ELF-1 (cell line): ENCODE measurements around the gene CD1B.
A peak's percentile ranks its signal among the peaks of the same experiment; 100 is the strongest.
"Not testable (repeated sequence)": the region's sequence is repeated elsewhere in the genome, so short reads cannot be mapped to it uniquely, and the experiment has no call there.

Experiments used
- DNase-seq: peaks from one replicate; pipeline ENCODE4 v3.0.0-alpha.2; 2016; ENCODE audit warnings: low read depth, low spot score

Gene CD1B

GRCh38 chr1:158331481-158332150 lies at the start of gene CD1B:
Gene CD1B (minus strand): TSS chr1:158331531. CDS start chr1:158331423, 108 bp downstream.
- no peak for DNase-seq

DNA sequence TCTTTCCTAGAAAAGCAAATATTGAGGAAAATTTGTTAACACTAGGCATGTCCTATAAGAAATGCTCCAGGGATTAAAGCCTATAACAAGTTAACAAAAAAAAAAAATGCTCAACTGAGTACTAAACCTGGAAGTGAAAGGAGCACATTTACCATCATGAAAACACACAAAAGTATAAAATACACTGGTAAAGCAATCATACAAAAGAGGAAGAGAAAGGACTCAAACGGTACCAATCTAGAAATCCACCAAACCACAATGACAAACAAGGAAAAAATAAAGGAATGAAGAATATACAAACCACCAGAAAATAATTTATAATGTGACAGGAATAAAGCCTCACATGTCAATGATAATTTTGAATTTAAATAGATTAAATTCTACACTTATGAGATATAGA lies 43.5 kb upstream of the CD1B start:
- DNase-seq, result no peak

- DNase-seq, result not testable (repeated sequence)
These were observed 42.8 kb upstream of the CD1B start for GRCh38 chr1:158374101-158374500.

DNA sequence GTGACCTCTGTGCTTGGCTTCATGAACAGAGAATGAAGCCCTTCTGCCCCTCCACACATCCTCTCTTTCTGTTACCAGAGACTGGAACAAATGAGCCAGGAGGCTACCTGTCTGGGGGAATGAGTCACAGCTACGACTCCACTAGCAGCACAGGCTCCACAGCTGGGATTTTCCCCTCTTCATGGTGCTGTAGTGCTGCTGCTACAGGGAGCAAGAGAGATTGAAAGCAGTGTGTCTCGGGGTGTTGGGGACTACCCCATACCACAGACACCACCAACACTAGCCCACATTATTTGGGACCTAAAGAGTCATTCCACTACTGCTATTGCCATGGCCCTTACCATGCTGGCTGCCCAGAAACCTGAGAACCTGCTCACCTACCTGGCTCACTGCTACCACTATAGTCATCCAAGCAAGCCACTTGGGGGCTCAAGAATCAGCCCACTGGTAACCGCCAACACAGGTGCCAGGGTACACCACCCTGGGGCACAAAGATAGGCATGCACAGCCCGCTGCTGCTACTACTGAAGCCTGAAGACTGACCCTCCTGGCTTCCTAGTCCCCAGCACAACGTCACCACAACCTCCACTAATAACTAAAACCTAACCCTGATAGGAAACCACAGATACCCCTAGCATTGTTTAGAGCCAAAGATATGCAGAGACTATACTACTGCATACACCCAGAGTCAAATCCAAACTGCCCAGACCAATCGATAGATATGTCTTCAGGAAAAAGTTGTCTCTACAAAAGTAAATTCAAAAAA lies 40.0 kb upstream of the CD1B start:
- no peak for DNase-seq

DNA sequence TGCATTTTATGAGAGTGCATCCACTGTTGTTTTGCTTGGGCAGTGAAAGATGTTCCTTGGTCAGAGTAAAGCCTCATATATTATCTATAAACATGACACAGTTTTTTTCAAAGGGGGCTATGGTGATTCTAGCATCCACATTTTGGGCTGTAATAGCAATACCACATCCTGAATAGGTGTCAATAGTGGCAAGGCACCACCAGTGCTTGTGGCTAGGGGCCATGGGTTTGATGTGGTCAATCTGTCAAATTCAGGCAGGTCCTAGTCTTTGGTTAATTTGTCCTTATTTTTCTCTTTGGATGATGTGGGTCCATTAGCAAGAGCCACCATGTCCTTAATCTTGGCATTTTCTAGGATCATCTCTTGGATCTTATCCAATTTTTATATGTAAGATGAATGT lies 35.5 kb upstream of the CD1B start:
- DNase-seq, result no peak

DNA sequence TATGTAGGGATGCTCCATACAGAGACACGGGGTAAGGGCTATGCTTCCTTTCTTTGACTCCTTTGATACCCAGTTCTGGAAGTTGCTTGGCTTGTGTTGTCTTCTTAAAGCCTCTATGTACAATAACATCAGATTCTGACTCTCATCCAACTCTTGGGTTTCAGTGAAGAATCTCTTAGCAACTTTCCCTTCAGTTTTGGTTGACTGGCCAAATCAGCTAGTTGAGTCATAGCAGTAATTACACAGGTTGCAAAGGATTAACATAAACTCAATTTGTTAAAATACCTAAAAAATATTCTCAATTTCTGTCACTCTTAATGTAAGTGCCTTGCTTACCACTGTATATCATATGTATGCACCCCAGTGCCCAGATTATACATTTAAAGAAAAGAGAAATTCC lies 31.6 kb upstream of the CD1B start:
- no peak for DNase-seq

DNA sequence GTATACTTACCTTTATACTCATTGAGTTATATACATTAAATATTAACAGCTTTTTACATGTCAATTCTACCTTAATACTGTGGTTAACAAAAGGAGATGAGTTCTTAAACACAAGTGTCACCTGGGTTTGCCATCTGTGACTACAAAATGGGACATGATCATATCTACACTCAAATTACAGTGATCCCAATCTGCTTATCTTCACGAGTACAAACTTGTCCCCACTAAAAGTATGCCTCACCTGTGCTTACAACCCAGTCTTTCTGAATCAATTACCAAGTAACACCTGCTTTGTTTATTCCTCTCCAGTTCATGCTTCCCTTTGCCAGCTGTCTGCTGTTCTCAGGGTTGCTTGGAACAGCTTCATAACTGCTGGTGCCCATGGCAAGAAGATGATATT lies 31.2 kb upstream of the CD1B start:
- no peak for DNase-seq

DNA sequence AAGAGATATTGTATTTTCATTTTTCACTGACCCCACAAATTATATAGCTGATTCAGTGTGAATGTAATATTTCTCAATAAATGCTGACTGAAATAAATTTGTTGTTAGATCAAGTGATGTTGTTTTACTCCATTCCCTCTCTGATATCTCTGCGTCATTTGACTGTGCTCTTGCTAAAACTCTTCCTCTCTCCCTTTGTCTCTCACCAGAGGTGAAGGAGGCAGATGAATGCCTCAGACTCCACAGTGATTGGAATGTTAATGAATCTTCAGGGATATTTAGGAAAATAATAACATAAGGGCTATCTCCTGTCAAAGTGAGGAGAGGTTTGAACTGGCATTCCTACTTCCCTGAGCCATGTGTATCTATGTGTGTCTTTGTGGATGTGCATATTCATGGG lies 26.1 kb upstream of the CD1B start:
- DNase-seq, result no peak

GRCh38 chr1:158356616-158357015 lies 25.3 kb upstream of the CD1B start:
- no peak for DNase-seq

DNA sequence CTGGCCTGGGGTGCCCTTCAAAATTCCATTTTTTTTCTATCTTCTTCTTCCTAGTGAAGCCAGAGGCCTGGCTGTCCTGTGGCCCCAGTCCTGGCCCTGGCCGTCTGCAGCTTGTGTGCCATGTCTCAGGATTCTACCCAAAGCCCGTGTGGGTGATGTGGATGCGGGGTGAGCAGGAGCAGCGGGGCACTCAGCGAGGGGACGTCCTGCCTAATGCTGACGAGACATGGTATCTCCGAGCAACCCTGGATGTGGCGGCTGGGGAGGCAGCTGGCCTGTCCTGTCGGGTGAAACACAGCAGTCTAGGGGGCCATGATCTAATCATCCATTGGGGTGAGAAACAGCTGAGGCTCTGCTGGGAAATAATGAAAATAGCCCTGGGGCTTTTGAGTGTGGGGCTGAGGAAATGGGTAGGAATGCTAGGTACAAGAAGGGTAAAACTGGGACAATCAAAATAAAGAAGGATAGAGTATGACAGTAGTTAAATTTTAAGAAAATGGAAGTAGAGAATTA lies 24.5 kb upstream of the CD1B start:
- no peak for DNase-seq

DNA sequence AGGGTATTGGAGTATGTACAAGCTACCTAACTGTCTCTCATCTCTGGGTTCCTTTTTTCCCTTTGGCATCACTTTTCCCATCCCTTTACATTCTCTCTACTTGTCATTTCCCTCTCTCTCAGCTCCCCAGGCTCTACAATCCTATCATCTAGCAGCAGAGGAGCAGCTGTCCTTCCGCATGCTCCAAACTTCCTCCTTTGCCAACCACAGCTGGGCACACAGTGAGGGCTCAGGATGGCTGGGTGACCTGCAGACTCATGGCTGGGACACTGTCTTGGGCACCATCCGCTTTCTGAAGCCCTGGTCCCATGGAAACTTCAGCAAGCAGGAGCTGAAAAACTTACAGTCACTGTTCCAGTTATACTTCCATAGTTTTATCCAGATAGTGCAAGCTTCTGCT lies 22.9 kb upstream of the CD1B start:
- no peak for DNase-seq

GRCh38 chr1:158353303-158354075 lies 22.2 kb upstream of the CD1B start, which contains the start of gene CD1E:
Gene CD1E (plus strand): TSS chr1:158353894. CDS start chr1:158353989, 95 bp downstream.
- no peak for DNase-seq

- not testable (repeated sequence) for DNase-seq
These were observed 17.6 kb upstream of the CD1B start for GRCh38 chr1:158348946-158349345.

DNA sequence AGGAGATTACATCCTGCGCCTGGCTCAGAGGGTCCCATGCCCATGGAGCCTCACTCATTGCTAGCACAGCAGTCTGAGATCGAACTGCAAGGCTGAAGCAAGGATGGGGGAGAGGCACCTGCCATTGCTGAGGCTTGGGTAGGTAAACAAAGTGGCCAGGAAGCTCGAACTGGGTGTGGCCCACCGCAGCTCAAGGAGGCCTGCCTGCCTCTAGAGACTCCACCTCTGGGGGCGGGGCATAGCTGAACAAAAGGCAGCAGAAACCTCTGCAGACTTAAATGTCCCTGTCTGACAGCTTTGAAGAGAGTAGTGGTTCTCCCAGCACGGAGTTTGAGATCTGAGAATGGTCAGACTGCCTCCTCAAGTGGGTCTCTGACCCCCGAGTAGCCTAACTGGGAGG lies 5.1 kb upstream of the CD1B start:
- DNase-seq, result peak; percentile 30

- no peak for DNase-seq
These were observed 3.8 kb upstream of the CD1B start for GRCh38 chr1:158335213-158335532.

DNA sequence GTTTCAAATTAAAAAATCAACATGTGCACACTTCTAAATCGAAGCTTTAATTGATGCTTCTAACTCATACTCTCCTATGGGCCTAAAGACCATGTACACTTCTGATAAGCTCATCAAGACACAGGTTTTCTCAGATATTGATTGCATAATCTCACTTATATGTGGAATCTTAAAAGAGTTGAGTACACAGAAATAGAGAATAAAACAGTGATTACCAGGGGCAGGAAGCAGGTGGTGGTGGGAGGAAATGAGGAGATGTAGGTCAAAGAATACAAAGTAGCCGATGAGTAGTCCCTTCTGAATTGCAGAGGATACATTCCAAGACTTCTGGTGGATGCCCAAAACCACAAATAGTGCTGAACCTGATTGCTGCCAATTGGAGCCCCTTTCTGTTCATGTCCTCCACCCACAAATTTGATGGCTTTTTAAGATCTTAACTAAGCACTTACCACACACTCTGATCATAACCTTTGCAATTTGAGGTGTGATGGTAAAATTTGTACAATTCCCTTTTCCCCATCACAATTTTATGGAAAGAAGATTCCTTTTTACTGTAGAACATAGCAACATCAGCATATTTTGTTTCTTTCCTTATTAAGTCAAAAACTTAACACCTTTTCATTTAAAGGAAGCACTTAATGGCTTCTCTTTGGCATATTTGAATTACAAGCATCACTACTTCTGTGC lies 3.3 kb upstream of the CD1B start:
- DNase-seq, result no peak

- DNase-seq, result no peak
These were observed 2.2 kb upstream of the CD1B start for GRCh38 chr1:158333405-158334155.

GRCh38 chr1:158331106-158331425 lies 265 bp downstream of the CD1B start:
- no peak for DNase-seq

DNA sequence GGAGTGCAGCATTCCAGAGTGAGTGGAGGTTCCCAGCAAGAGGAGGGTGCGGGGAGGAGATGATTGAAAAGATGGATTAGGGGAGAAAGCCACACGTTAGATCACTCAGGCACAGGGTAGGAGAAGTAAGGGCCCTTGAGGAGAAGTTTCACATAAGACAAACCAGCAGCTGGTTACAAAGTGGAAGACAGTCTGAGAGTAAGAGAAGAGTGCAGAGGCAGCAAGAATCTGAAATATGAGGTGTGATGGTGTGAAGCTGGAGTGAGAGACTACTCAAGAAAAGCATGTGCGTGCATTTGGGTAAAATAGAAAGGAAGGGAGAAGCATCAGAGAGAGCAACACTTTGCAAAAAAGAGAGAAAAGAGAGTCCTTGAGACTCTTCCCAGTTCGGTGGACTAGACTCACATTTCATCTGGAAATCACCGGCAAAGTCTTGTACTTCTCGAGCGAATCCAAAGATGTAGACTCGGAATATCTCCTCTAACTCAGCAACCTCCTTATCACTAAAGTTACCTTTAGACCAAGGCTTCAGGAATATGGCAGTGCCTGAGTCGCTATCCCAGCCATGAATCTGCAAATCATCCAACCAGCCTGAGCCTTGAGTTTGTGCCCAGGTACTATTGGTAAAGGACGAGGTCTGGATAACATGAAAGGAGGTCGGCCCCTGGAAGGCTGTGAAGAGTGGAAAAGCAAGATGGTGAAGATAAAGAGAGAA lies 783 bp downstream of the CD1B start:
- no peak for DNase-seq

- DNase-seq, result no peak
These were observed 1.6 kb downstream of the CD1B start for GRCh38 chr1:158329733-158330132.

GRCh38 chr1:158329300-158329699 lies 2.0 kb downstream of the CD1B start:
- DNase-seq, result no peak
